GM21367 (cell line): ENCODE measurements around the gene NMT2.
"Not testable (repeated sequence)": the region's sequence is repeated elsewhere in the genome, so short reads cannot be mapped to it uniquely, and the experiment has no call there.

Experiments used
- ATAC-seq: cut with Tn5 transposase; IDR thresholded peaks from one replicate; pipeline ENCODE4 v1.9.1; 2021; ENCODE audit not compliant: unreplicated experiment

NMT2 gene

GRCh38 chr10:15168291-15168785, at the start of gene NMT2:
Gene NMT2, minus strand, starts transcription at chr10:15168693. Its CDS starts 81 bp downstream, at chr10:15168612.
- ATAC-seq: peak; percentile 87

- ATAC-seq: no peak
Measured at GRCh38 chr10:15216700-15217099, 48.2 kb upstream of the NMT2 start.

- ATAC-seq: no peak
Measured at GRCh38 chr10:15214237-15214636, 45.7 kb upstream of the NMT2 start.

- no peak for ATAC-seq
Measured at GRCh38 chr10:15213461-15213861, 45.0 kb upstream of the NMT2 start.

DNA sequence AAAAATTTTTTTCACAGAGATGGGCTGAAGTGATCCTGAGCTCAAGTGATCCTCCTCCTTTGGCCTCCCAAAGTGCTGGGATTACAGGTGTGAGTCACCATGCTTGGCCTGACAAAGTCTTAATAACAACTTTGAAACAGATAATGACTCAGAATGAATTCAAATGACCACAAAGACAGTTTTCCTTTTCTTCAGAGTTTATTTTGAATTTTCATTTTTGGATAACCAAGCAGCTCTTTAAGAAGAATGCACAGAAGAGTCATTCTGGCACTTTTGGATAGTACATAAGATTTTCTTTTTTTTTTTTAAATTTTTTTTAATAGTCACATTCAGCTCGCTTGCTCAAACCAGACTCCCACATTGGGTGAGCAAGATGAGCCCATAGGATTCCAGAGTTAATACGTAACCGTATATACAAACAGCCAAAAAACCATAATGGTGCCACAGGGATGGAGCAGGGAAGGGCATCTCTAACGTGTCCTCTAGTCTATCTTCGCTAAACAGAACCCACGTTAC, 43.0 kb upstream of the NMT2 start:
- ATAC-seq: no peak

GRCh38 chr10:15210521-15210920, 42.0 kb upstream of the NMT2 start:
- no peak for ATAC-seq

GRCh38 chr10:15209827-15210509, 41.5 kb upstream of the NMT2 start:
- ATAC-seq: peak; percentile 79

- no peak for ATAC-seq
Measured at GRCh38 chr10:15208221-15208620, 39.7 kb upstream of the NMT2 start.

DNA sequence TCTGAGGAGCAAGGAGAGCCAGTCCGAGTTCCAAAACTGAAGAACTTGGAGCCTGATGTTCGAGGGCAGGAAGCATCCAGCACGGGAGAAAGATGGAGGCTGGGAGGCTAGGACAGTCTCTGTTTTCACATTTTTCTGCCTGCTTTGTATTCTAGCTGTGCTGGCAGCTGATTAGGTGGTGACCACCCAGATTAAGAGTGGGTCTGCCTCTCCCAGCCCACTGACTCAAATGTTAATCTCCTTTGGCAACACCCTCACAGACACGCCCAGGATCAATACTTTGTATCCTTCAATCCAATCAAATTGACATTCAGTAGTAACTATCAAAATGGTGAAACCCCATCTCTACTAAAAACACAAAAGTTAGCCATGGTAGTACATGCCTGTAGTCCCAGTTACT, 38.9 kb upstream of the NMT2 start:
- not testable (repeated sequence) for ATAC-seq

DNA sequence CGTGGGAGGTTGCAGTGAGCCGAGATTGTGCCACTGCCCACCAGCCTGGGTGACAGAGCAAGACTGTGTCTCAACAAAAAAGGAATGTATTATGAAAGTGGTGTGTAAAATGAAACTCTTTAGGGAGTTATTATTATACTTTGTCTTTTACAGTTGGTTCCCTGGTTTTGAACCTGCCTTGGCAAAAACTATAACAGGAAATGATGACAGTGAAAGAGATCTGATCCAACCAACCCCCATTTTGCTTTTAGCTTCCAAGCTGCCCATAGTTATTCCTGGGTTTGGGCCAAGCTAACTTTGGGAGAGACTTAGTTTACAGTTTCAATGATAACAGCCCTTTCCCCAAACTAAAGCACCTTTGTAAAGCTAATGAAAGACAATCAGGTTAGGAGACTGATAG, 34.1 kb upstream of the NMT2 start:
- no peak for ATAC-seq

DNA sequence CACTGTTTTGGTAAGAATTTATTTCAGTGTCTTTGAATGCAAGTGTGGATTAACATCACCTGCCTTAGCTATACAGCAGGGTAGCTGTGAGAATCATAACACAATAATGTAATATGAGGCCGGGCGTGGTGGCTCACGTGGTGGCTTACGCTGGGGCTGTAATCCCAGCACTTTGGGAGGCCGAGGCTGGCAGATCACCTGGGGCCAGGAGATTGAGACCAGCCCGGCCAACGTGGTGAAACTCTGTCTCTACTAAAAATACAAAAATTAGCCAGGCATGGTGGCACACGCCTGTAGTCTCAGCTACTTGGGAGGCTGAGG, 33.8 kb upstream of the NMT2 start:
- ATAC-seq: not testable (repeated sequence)

DNA sequence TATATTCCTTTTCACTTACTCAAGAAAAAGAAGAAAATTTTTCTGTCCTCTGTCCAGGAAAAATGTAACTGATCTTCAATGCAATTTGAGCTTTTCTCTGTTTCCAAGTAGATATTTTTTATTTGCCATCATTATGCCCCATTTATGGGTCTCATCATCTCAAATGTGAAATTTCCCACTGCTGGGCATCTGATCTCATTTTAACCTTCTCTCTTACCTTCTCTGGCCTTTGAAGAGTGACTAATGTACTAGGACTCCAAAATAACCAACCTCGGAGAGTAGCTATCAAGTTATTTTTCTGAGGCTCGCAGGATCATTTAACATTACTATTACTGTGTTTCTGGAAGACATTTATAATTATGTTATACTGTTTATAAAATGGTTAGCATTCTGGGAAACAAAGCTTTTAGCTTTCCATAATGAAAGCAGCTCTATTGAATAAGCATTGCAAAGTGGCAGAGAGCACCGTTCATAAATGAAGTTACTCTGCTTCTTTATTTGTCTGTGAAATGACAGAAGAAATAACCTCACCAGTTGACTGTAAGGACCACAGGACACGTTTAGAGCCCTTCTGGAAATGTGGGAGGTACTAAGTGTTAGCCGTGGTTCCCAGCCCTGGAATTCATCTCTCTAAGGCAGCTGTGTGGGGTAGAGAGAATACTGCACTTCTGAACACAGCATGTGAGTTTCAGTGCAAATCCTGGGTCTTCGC, 33.3 kb upstream of the NMT2 start:
- no peak for ATAC-seq

- ATAC-seq: no peak
Measured at GRCh38 chr10:15200626-15201025, 32.1 kb upstream of the NMT2 start.

DNA sequence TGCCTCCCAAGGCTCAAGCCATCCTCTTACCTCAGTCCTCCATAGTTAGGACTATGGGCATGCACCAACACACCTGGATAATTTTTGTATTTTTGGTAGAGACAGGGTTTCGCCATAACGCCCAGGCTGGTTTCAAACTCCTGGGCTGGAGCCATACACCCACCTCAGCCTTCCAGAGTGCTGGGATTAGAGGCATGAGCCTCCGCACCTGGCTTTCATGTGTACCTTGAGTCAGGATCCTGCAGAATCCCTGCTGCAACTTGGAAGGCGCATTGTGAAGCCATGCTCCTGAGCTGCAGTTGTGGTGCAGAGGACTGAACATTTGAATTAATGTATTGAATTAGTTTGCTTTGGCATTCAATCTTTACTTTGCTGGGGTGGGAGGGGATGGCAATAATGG, 29.4 kb upstream of the NMT2 start:
- no peak for ATAC-seq

DNA sequence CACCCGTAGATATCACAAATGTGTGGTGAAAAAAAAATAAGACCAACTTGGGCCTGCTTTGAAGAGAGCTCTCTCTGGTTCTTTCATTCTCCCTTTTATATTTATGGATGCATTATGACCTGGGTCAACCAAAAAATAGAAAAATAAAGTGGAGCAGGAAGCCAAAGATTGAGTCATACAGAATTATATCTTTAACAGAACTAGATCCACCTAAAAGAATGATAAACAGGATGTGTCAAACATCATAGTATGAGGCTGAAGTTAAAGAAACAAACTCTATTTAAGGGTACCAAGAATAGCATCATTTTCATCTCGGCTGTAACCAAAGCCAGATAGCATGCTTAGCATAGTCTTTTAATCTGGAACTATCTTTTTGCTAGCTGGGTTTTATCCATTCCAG, 28.8 kb upstream of the NMT2 start:
- ATAC-seq: no peak

- ATAC-seq: no peak
Measured at GRCh38 chr10:15196021-15196834, 27.7 kb upstream of the NMT2 start.

- no peak for ATAC-seq
Measured at GRCh38 chr10:15189133-15189885, 20.8 kb upstream of the NMT2 start.

- no peak for ATAC-seq
Measured at GRCh38 chr10:15188603-15189002, 20.1 kb upstream of the NMT2 start.

DNA sequence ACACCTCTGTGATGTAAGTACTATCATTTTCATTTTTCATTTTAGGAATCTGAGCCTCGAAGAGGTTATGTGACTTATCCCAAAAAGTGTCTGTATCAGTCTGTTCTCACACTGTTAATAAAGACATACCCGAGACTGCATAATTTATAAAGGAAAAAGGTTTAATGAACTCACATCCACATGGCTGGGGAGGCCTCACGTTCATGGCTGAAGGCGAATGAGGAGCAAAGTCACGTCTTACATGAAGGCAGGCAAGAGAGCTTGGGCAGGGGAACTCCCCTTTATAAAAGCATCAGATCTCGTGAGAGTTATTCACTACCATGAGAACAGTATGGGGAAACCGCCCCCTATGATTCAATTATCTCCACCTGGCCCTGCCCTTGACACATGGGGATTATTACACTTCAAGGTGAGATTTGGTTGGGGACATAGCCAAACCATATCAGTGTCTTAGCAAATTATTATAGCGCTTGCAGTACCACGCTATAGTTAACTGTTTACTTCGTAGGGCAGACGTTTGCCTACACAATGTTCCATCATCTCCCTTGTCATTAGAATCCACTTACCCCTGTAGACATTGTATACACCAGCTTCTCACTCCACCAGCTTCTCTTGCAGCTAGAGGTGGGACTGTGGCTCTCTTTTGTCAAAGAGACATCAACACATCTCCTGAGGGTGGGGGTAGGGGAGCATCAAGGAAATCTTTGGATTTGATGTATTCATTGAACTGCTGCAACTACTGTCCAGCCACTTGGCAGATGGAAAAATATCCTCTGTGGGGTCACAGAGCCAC, 15.4 kb upstream of the NMT2 start:
- ATAC-seq: no peak
